GM21825 (cell line): ENCODE measurements around the gene XCL2.
A peak's percentile ranks its signal among the peaks of the same experiment; 100 is the strongest.
"Not testable (repeated sequence)": the region's sequence is repeated elsewhere in the genome, so short reads cannot be mapped to it uniquely, and the experiment has no call there.

Source experiments
- ATAC-seq: cut with Tn5 transposase; IDR thresholded peaks from one replicate; pipeline ENCODE4 v1.9.1; 2021; ENCODE audit warnings: mild to moderate bottlenecking, moderate library complexity; ENCODE audit not compliant: unreplicated experiment

XCL2 gene

GRCh38 chr1:168560370-168560769 is 16.6 kb upstream of the XCL2 start:
- ATAC-seq = no peak

- ATAC-seq = no peak
These were observed 12.8 kb upstream of the XCL2 start for GRCh38 chr1:168556647-168557046.

GRCh38 chr1:168555508-168556046 is 11.8 kb upstream of the XCL2 start:
- no peak for ATAC-seq

- ATAC-seq = no peak
These were observed 11.0 kb upstream of the XCL2 start for GRCh38 chr1:168554603-168555483.

GRCh38 chr1:168553680-168554553 is 10.1 kb upstream of the XCL2 start:
- no peak for ATAC-seq

GRCh38 chr1:168552961-168553360 is 9.2 kb upstream of the XCL2 start:
- ATAC-seq = no peak

- ATAC-seq = no peak
These were observed 7.9 kb upstream of the XCL2 start for GRCh38 chr1:168551688-168552087.

GRCh38 chr1:168550971-168551370 is 7.2 kb upstream of the XCL2 start:
- ATAC-seq = no peak

- ATAC-seq = not testable (repeated sequence)
These were observed 2.7 kb upstream of the XCL2 start for GRCh38 chr1:168546553-168546895.

GRCh38 chr1:168545678-168546552 is 2.1 kb upstream of the XCL2 start:
- ATAC-seq = not testable (repeated sequence)

GRCh38 chr1:168542978-168543377 is 819 bp downstream of the XCL2 start:
- not testable (repeated sequence) for ATAC-seq

GRCh38 chr1:168540798-168541197 is 3.0 kb downstream of the XCL2 start:
- not testable (repeated sequence) for ATAC-seq

- ATAC-seq = peak; percentile 91
These were observed 8.3 kb downstream of the XCL2 start for GRCh38 chr1:168535536-168535935.

GRCh38 chr1:168531615-168532345 is 12.0 kb downstream of the XCL2 start:
- no peak for ATAC-seq

- ATAC-seq = no peak
These were observed 14.3 kb downstream of the XCL2 start for GRCh38 chr1:168529518-168529917.

GRCh38 chr1:168521401-168522000 is 22.3 kb downstream of the XCL2 start:
- ATAC-seq = no peak

- ATAC-seq = no peak
These were observed 23.0 kb downstream of the XCL2 start for GRCh38 chr1:168520832-168521231.

- ATAC-seq = no peak
These were observed 23.6 kb downstream of the XCL2 start for GRCh38 chr1:168520052-168520751.

GRCh38 chr1:168518813-168519212 is 25.0 kb downstream of the XCL2 start:
- no peak for ATAC-seq
